Caco-2 (cell line): Measurements from ENCODE around the gene OAS3. TPM values are rescaled to one million over a fixed set of nuclear protein-coding genes. Genes with fewer than 3 reads are reported as not detected.

Source experiments
- BruUV-seq: library from RNA; stranded (reverse); fragments of 400-500 nt; replicated peaks from 2 replicates; lab custom pipeline; 2021; lab: Mats Ljungman, UMichigan
- CTCF ChIA-PET: fragments of 300-600 bp; sonication (Branson Sonifier 250); formaldehyde crosslinking; loops from one replicate; lab custom pipeline; 2022; ENCODE audit warnings: antibody characterized with exemption; lab: Charles Lee
- POLR2A ChIA-PET: fragments of 300-600 bp; sonication (Branson Sonifier 250); formaldehyde crosslinking; loops from one replicate; lab custom pipeline; 2022; ENCODE audit warnings: antibody characterized with exemption; lab: Charles Lee
- DNase-seq, 2 experiments: peaks; one replicate each; pipeline versions ENCODE4 v3.0.0 to v3.0.0-alpha.2; 2020 to 2022
- H3K27me3 ChIP-seq: replicated peaks from 2 replicates; pipeline ENCODE4 v1.6.0; 2011; ENCODE audit warnings: low read length; ENCODE audit not compliant: control insufficient read depth, insufficient read depth
- H3K36me3 ChIP-seq: 2 replicates; pipeline ENCODE4 v1.5.1; 2011; ENCODE audit warnings: low read length; ENCODE audit not compliant: control insufficient read depth, insufficient read depth
- H3K4me1 ChIP-seq: fragments of 250-450 bp; sonication (Bioruptor Pico); 2 replicates; pipeline ENCODE4 v1.5.1; 2020; ENCODE audit warnings: mild to moderate bottlenecking
- H3K4me3 ChIP-seq: 2 replicates; pipeline ENCODE4 v1.5.1; 2011; ENCODE audit warnings: low read depth, mild to moderate bottlenecking, control low read depth, low read length
- H3K9me3 ChIP-seq: fragments of 250-450 bp; sonication (Bioruptor Pico); 2 replicates; pipeline ENCODE4 v1.5.1; 2020; ENCODE audit warnings: mild to moderate bottlenecking, moderate library complexity
- H3K27ac Mint-ChIP-seq: one replicate; pipeline ENCODE4 v1.8.0; 2022; ENCODE audit warnings: mixed read lengths; ENCODE audit not compliant: unreplicated experiment
- H3K27me3 Mint-ChIP-seq: one replicate; pipeline ENCODE4 v1.8.0; 2022; ENCODE audit warnings: mixed read lengths; ENCODE audit not compliant: insufficient read depth, unreplicated experiment
- H3K36me3 Mint-ChIP-seq: one replicate; pipeline ENCODE4 v1.8.0; 2022; ENCODE audit warnings: mild to moderate bottlenecking, mixed read lengths; ENCODE audit not compliant: insufficient read depth, unreplicated experiment
- H3K4me1 Mint-ChIP-seq: one replicate; pipeline ENCODE4 v1.8.0; 2022; ENCODE audit warnings: low read depth, mixed read lengths; ENCODE audit not compliant: unreplicated experiment
- H3K4me3 Mint-ChIP-seq: one replicate; pipeline ENCODE4 v1.8.0; 2022; ENCODE audit warnings: mild to moderate bottlenecking, moderate library complexity, mixed read lengths; ENCODE audit not compliant: unreplicated experiment
- H3K9me3 Mint-ChIP-seq: one replicate; pipeline ENCODE4 v1.8.0; 2022; ENCODE audit warnings: mixed read lengths; ENCODE audit not compliant: unreplicated experiment
- intact Hi-C: fragments of 100-400 bp; cut with micrococcal nuclease; formaldehyde crosslinking; loops from one replicate; pipeline ENCODE4 v1.10.0; 2022; ENCODE audit not compliant: unreplicated experiment
- total RNA-seq: library from RNA; stranded (reverse); gene quantifications from 2 replicates; pipeline ENCODE4 v1.2.3, GENCODE V29; 2022
- TF ChIP-seq, protein P1 (sequence below), 2 experiments: fragments of 200-600 bp in 1 of 2; IDR thresholded peaks; 1 replicate in 1 of 2; 2 replicates in 1 of 2; pipeline versions ENCODE4 v1.5.1 to v1.8.0; 2011 to 2022; ENCODE audit warnings: antibody characterized with exemption in 1 of 2, control low read depth in 1 of 2, inconsistent platforms in 1 of 2, low read depth in 1 of 2, low read length in 1 of 2, mild to moderate bottlenecking in 1 of 2, moderate library complexity in 1 of 2; ENCODE audit not compliant: insufficient read depth in 1 of 2, severe bottlenecking in 1 of 2, unreplicated experiment in 1 of 2

OAS3 gene
- total RNA-seq, 1 experiment from 2014 or later, result 22.1 TPM

DNA sequence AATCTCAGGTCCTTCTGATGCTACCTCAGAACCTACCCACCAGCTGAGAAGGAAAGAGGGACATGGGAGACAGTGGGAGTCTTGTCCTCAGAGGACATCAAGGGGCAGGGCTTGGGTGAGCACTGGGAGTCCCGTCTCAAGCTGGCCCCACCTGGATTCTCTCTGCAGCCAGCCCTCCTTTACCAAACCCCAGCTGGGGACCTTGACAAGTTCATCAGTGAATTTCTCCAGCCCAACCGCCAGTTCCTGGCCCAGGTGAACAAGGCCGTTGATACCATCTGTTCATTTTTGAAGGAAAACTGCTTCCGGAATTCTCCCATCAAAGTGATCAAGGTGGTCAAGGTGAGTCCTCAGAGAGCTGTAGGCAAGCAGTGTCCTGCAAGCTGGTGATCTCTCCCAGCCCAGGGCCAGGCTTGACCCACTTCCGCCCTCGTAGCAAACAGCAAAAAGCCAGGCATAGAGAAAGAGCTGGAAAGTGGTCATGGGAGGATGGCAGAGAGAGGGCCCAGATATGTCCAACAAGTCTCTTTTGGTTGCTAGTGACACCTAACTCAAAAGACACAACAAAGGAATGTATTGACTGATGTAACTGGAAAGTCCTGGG lies 25.9 kb downstream of the OAS3 start:
- Histone ChIP-seq H3K36me3 (no peaks in the 10 kb centered on the region), H3K4me1 (no peaks in the 10 kb centered on the region), H3K27me3 (no peaks in the 10 kb centered on the region), H3K9me3 (no peaks in the 10 kb centered on the region), H3K4me3 (no peak overlapping the region)
- intact Hi-C loops, result no loop called here
- Mint-ChIP-seq H3K36me3 (no peaks in the 10 kb centered on the region), H3K27me3 (no peaks in the 10 kb centered on the region), H3K4me3 (no peak overlapping the region), H3K27ac (no peak overlapping the region), H3K9me3 (peaks cover 9% of the 10 kb centered on the region), H3K4me1 (no peaks in the 10 kb centered on the region)
- no peak for DNase-seq
- BruUV-seq, result no TSS peak
- CTCF ChIA-PET, result no interaction called here
- POLR2A ChIA-PET, result no interaction called here
- TF ChIP-seq, protein P1, sequence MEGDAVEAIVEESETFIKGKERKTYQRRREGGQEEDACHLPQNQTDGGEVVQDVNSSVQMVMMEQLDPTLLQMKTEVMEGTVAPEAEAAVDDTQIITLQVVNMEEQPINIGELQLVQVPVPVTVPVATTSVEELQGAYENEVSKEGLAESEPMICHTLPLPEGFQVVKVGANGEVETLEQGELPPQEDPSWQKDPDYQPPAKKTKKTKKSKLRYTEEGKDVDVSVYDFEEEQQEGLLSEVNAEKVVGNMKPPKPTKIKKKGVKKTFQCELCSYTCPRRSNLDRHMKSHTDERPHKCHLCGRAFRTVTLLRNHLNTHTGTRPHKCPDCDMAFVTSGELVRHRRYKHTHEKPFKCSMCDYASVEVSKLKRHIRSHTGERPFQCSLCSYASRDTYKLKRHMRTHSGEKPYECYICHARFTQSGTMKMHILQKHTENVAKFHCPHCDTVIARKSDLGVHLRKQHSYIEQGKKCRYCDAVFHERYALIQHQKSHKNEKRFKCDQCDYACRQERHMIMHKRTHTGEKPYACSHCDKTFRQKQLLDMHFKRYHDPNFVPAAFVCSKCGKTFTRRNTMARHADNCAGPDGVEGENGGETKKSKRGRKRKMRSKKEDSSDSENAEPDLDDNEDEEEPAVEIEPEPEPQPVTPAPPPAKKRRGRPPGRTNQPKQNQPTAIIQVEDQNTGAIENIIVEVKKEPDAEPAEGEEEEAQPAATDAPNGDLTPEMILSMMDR (IDR thresholded peaks at IDR 0.05; ENCODE audit: insufficient read depth in 1 of 2, low read depth in 1 of 2, low read length in 1 of 2, severe bottlenecking in 1 of 2, unreplicated experiment in 1 of 2), result no peak

DNA sequence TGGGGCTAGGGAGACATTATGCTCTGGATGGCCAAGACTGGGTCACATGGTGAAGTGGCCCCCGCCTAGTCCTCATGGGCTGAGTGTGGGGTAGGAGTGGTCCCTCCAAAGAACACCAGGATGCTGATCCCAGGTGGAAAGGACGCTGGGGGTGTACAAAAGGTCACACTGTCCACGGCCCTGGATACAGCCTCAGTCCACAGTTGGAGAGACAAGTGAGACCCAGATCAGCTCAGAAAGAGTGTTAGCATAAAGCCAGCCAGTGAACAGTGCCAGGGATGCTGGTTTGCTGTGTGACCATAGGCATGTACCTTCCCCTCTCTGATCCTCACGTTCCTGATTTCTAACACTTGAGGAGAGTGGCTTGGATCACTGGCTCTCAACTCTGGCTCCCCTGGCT lies 26.6 kb downstream of the OAS3 start:
- Histone ChIP-seq H3K4me1 (no peaks in the 10 kb centered on the region), H3K4me3 (no peak overlapping the region), H3K36me3 (no peaks in the 10 kb centered on the region), H3K27me3 (no peaks in the 10 kb centered on the region), H3K9me3 (no peaks in the 10 kb centered on the region)
- ChIA-PET CTCF (no interaction called here), POLR2A (no interaction called here)
- Mint-ChIP-seq H3K9me3 (peaks cover 2% of the 10 kb centered on the region), H3K4me3 (no peak overlapping the region), H3K36me3 (no peaks in the 10 kb centered on the region), H3K4me1 (no peaks in the 10 kb centered on the region), H3K27ac (no peak overlapping the region), H3K27me3 (no peaks in the 10 kb centered on the region)
- TF ChIP-seq, protein P1 (IDR thresholded peaks at IDR 0.05; ENCODE audit: insufficient read depth in 1 of 2, low read depth in 1 of 2, low read length in 1 of 2, severe bottlenecking in 1 of 2, unreplicated experiment in 1 of 2), result no peak
- BruUV-seq, result no TSS peak
- intact Hi-C loops, result no loop called here
- no peak for DNase-seq

DNA sequence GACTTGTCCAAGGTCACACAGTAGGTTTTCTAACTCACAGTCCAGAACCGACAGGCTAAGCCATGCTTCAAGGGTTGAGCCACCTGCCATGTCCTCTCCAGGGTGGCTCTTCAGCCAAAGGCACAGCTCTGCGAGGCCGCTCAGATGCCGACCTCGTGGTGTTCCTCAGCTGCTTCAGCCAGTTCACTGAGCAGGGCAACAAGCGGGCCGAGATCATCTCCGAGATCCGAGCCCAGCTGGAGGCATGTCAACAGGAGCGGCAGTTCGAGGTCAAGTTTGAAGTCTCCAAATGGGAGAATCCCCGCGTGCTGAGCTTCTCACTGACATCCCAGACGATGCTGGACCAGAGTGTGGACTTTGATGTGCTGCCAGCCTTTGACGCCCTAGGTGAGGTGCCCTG lies 27.4 kb downstream of the OAS3 start:
- ChIA-PET POLR2A (no interaction called here), CTCF (no interaction called here)
- no peaks in the 10 kb centered on the region for H3K27me3 Mint-ChIP-seq
- H3K4me3 Mint-ChIP-seq, result no peak overlapping the region
- intact Hi-C loops, result no loop called here
- H3K9me3 Mint-ChIP-seq, result no peaks in the 10 kb centered on the region
- TF ChIP-seq, protein P1 (IDR thresholded peaks at IDR 0.05; ENCODE audit: insufficient read depth in 1 of 2, low read depth in 1 of 2, low read length in 1 of 2, severe bottlenecking in 1 of 2, unreplicated experiment in 1 of 2), result no peak
- Histone ChIP-seq H3K4me3 (no peak overlapping the region), H3K4me1 (no peaks in the 10 kb centered on the region), H3K9me3 (no peaks in the 10 kb centered on the region), H3K36me3 (no peaks in the 10 kb centered on the region), H3K27me3 (no peaks in the 10 kb centered on the region)
- no peak for DNase-seq
- no peaks in the 10 kb centered on the region for H3K4me1 Mint-ChIP-seq
- BruUV-seq, result no TSS peak
- no peak overlapping the region for H3K27ac Mint-ChIP-seq
- H3K36me3 Mint-ChIP-seq, result no peaks in the 10 kb centered on the region
